Neutrophil (primary cell): ENCODE data around the gene MAS1.
"Not testable (repeated sequence)": the region's sequence is repeated elsewhere in the genome, so short reads cannot be mapped to it uniquely, and the experiment has no call there.

Experiments
- H3K27ac ChIP-seq: fragments of 200-600 bp; sonication (generic); 2 replicates; pipeline ENCODE4 v1.5.1; 2016; ENCODE audit warnings: mild to moderate bottlenecking, moderate library complexity
- H3K27me3 ChIP-seq: fragments of 200-600 bp; sonication (generic); 2 replicates; pipeline ENCODE4 v1.6.0; 2016; ENCODE audit warnings: mild to moderate bottlenecking
- H3K36me3 ChIP-seq: fragments of 200-600 bp; sonication (generic); 2 replicates; pipeline ENCODE4 v1.5.1; 2017
- H3K4me1 ChIP-seq, 2 experiments: fragments of 200-600 bp in 1 of 2; sonication (generic) in 1 of 2; 1 replicate in 1 of 2; 2 replicates in 1 of 2; pipeline versions ENCODE4 v1.5.1 to v1.6.1; 2013 to 2016; ENCODE audit warnings: low read depth in 1 of 2, low read length in 1 of 2, mild to moderate bottlenecking in 1 of 2, moderate library complexity in 1 of 2; ENCODE audit not compliant: control insufficient read depth in 1 of 2, insufficient read depth in 1 of 2
- H3K4me3 ChIP-seq, 2 experiments: fragments of 200-600 bp in 1 of 2; sonication (generic) in 1 of 2; 1 replicate in 1 of 2; 2 replicates in 1 of 2; pipeline ENCODE4 v1.5.1; 2013 to 2016; ENCODE audit warnings: low read depth in 1 of 2, low read length in 1 of 2, mild to moderate bottlenecking in 1 of 2, moderate library complexity in 1 of 2
- H3K9me3 ChIP-seq: fragments of 200-600 bp; sonication (generic); 2 replicates; pipeline ENCODE4 v1.5.1; 2016
- TF ChIP-seq, protein P1 (sequence below): fragments of 200-600 bp; sonication (generic); IDR thresholded peaks from 2 replicates; pipeline ENCODE4 v1.5.1; 2016; ENCODE audit warnings: antibody characterized with exemption

Gene MAS1

DNA sequence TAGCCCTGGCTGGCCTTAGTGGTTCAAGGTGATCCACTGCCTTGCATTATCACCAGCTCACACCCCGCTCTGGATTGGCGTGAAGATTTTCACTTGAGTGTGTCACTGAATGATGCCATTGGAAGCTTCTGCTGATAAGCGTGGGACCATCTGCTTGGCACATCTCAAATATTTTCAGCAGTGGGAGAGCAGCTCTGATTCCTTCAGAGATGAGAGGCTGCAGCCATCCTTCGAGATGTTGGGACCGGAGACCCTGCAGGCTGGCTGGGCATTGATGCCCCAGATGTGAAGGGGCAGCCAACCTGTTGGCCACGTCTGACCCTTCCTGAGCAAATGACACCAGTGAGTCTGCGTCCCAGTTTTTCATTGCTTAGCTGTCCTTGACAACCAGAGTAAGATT, at the start of gene MAS1:
Gene MAS1 (plus strand): TSS at position 197 of the 400 bp plus-strand sequence. CDS start 15,968 bp downstream, outside the sequence.
- Histone ChIP-seq H3K4me1 (no peaks in the 10 kb centered on the region), H3K27me3 (peaks cover 94% of the 10 kb centered on the region), H3K9me3 (no peaks in the 10 kb centered on the region), H3K27ac (no peak within 1 kb of the TSS), H3K36me3 (no peaks in the 10 kb centered on the region), H3K4me3 (no peak within 1 kb of the TSS)
- TF ChIP-seq, protein P1, sequence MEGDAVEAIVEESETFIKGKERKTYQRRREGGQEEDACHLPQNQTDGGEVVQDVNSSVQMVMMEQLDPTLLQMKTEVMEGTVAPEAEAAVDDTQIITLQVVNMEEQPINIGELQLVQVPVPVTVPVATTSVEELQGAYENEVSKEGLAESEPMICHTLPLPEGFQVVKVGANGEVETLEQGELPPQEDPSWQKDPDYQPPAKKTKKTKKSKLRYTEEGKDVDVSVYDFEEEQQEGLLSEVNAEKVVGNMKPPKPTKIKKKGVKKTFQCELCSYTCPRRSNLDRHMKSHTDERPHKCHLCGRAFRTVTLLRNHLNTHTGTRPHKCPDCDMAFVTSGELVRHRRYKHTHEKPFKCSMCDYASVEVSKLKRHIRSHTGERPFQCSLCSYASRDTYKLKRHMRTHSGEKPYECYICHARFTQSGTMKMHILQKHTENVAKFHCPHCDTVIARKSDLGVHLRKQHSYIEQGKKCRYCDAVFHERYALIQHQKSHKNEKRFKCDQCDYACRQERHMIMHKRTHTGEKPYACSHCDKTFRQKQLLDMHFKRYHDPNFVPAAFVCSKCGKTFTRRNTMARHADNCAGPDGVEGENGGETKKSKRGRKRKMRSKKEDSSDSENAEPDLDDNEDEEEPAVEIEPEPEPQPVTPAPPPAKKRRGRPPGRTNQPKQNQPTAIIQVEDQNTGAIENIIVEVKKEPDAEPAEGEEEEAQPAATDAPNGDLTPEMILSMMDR: no peak

DNA sequence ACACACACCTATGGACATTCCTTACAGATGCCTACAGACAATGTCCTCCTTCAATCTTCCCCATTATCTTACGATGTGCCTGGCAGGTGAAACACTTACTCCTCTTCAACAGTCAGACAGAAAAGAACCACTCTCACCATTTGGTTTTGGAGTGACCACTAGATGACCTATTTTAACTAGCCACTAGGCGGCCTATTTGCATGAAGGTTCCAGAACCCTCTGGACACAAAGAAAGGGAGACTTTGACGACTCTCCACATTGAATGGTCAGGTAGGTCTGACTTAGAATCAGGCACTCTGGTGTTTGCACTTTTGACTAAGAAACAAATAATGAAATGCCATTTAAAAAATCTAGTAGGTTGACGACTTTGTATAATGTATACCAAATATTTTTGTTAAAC, 48.8 kb upstream of the MAS1 start:
- H3K4me1 ChIP-seq: no peaks in the 10 kb centered on the region
- no peak overlapping the region for H3K27ac ChIP-seq
- no peaks in the 10 kb centered on the region for H3K36me3 ChIP-seq
- H3K27me3 ChIP-seq: no peaks in the 10 kb centered on the region
- no peaks in the 10 kb centered on the region for H3K9me3 ChIP-seq
- TF ChIP-seq, protein P1: no peak
- H3K4me3 ChIP-seq: no peak overlapping the region

DNA sequence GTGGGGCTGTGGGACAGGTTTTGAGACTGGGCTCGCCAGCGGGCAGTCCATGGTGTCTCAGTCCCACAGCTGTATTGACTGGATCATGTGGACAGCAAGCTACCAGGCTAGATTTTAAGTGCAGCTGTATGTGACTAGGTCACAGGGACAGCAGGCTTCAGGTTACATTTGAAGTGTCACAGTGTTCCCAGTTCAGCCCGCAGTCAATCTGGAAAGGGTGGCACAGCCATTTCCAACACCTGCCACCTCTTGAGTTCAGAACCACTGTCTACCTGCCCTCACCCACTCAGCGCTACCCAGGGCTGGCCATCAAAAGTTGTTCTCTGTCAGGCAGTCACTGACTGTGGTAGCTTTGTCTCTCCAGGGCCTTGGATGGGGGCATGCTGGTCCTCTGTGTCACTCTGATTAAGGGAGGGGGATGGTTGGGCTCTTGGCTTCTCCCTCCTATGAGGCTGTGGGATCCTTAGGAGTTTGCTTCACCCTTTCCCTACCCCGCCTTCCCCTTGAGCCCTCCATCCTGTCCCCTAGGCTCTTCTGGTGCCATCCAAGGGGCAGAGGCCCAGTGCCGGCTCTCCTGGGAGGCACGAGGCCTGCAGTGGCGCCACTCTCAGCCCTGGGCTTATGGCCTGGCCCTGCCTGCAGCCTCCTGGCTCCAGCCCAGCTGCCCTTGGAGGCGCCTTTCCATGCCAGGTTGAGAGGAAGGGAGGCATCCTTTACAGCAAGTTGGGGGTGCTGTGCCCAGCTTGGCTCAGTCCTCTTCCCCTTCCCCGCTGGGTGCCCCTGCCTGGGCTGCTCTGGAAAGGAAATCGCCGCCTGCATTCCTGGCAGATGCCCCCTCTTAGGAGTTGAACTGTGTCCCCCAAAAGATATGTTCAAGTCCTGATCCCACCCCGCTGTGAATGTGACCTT, 45.8 kb upstream of the MAS1 start:
- TF ChIP-seq, protein P1: no peak
- no peaks in the 10 kb centered on the region for H3K9me3 ChIP-seq
- no peaks in the 10 kb centered on the region for H3K36me3 ChIP-seq
- H3K4me1 ChIP-seq: no peaks in the 10 kb centered on the region
- H3K4me3 ChIP-seq: no peak overlapping the region
- H3K27ac ChIP-seq: no peak overlapping the region
- H3K27me3 ChIP-seq: no peaks in the 10 kb centered on the region

DNA sequence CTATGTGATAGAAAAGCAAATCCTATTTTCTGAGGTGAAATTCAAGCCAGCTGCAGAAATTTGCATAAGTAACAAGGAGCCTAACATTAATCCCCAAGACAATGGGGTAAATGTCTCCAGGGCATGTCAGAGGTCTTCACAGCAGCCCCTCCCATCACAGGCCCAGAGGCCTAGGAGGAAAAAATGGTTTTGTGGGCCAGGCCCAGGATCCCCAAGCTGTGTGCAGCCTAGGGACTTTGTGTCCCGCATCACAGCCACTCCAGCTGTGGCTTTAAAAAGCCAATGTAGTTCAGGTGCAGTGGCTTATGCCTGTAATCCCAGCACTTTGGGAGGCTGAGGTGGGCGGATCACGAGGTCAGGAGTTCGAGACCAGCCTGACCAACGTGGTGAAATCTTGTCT, 42.2 kb upstream of the MAS1 start:
- not testable (repeated sequence) for H3K36me3 ChIP-seq, H3K27ac ChIP-seq, H3K27me3 ChIP-seq, H3K9me3 ChIP-seq, H3K4me3 ChIP-seq, H3K4me1 ChIP-seq

DNA sequence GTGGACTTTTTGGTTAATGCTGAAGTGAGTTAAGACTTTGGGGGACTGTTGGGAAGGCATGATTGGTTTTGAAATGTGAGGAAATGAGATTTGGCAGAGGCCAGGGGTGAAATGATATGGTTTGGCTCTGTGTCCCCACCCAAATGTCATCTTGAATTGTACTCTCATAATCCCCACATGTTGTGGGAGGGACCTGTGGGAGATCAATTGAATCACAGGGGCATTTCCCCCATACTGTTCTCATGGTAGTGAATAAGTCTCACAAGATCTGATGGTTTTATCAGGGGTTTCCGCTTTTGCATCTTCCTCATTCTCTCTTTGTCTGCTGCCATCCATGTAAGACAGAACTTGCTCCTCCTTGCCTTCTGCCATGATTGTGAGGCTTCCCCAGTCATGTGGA, 40.9 kb upstream of the MAS1 start:
- not testable (repeated sequence) for H3K4me3 ChIP-seq, H3K36me3 ChIP-seq, H3K9me3 ChIP-seq

DNA sequence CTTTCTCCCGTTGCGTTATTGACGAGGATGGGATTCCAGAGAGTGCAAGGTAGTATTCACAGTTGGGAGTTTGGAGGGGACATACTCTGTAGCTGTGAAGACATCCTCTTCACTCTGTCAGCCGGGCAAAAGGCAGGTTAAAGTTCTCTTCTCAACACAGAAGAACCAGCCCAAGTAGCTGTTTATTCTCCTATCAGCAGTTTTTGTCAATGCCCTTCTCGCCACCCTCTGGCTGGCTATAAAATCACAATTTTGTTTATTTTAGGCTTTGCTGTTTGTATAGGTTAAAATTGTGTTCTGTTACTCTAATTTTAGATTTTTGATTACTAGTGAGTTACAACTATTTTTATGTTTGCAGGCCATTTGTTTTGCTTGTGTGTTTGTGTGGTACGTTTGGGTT, 37.9 kb upstream of the MAS1 start:
- TF ChIP-seq, protein P1: no peak
- Histone ChIP-seq H3K9me3 (no peaks in the 10 kb centered on the region), H3K27me3 (no peaks in the 10 kb centered on the region), H3K4me1 (no peaks in the 10 kb centered on the region), H3K4me3 (no peak overlapping the region), H3K27ac (no peak overlapping the region), H3K36me3 (no peaks in the 10 kb centered on the region)

More for the DNA sequence above, 40.9 kb upstream of the MAS1 start:
- not testable (repeated sequence) for H3K27me3 ChIP-seq, H3K4me1 ChIP-seq, H3K27ac ChIP-seq
